B cell (primary cell): ENCODE data around the gene RUSF1. TPM values are rescaled to one million over a fixed set of nuclear protein-coding genes. Genes with fewer than 3 reads are reported as not detected.
A peak's percentile ranks its signal among the peaks of the same experiment; 100 is the strongest.

Experiments used
- ATAC-seq: fragments of 200-7000 bp; cut with Tn5 transposase; one replicate; pipeline ENCODE4 v1.10.0; 2021; ENCODE audit warnings: low read depth, mild to moderate bottlenecking, moderate number of reproducible peaks, moderate library complexity
- CTCF ChIA-PET: fragments of 350-600 bp; sonication (Branson Sonifier 250); formaldehyde crosslinking; loops from one replicate; lab custom pipeline; 2021; ENCODE audit warnings: antibody characterized with exemption, inconsistent platforms; lab: Charles Lee
- POLR2A ChIA-PET: fragments of 350-600 bp; sonication (Branson Sonifier 250); formaldehyde crosslinking; loops from one replicate; lab custom pipeline; 2021; ENCODE audit warnings: antibody characterized with exemption; lab: Charles Lee
- DNase-seq: peaks from one replicate; pipeline ENCODE4 v3.0.0; 2013
- H2AFZ ChIP-seq: 2 replicates; pipeline ENCODE4 v1.6.1; 2012; ENCODE audit warnings: mild to moderate bottlenecking, low read depth, low read length; ENCODE audit not compliant: insufficient read depth, poor library complexity, severe bottlenecking
- H3K27ac ChIP-seq, 2 donors: 1 replicate in 1 of 2; 2 replicates in 1 of 2; pipeline ENCODE4 v1.5.1; 2012 to 2013; ENCODE audit warnings: low read length in 2 of 2, mild to moderate bottlenecking in 2 of 2, moderate library complexity in 1 of 2
- H3K27me3 ChIP-seq, 4 experiments: fragments of 200-600 bp in 1 of 4; sonication (generic) in 1 of 4; replicated peaks in 1 of 4; 1 replicate in 2 of 4; 2 replicates in 2 of 4; pipeline versions ENCODE4 v1.6.1 to v1.7.0; 2013 to 2016; ENCODE audit warnings: low read length in 3 of 4, mild to moderate bottlenecking in 2 of 4, mixed read lengths in 1 of 4, moderate library complexity in 1 of 4; ENCODE audit not compliant: insufficient read depth in 4 of 4, control insufficient read depth in 3 of 4; ENCODE audit errors: control extremely low read depth in 1 of 4
- H3K36me3 ChIP-seq, 2 experiments: replicated peaks in 1 of 2; 1 replicate in 1 of 2; 2 replicates in 1 of 2; pipeline versions ENCODE4 v1.6.1 to v1.7.1; 2013; ENCODE audit warnings: low read length in 1 of 2; ENCODE audit not compliant: insufficient read depth in 2 of 2, control insufficient read depth in 1 of 2; ENCODE audit errors: control extremely low read depth in 1 of 2, extremely low read depth in 1 of 2
- H3K4me1 ChIP-seq, 2 donors: fragments of 200-600 bp in 1 of 2; sonication (generic) in 1 of 2; 1 replicate in 1 of 2; 2 replicates in 1 of 2; pipeline versions ENCODE4 v1.5.1 to v1.6.1; 2013 to 2017; ENCODE audit warnings: low read length in 2 of 2; ENCODE audit not compliant: control insufficient read depth in 2 of 2, insufficient read depth in 2 of 2
- H3K4me2 ChIP-seq: replicated peaks from 2 replicates; pipeline ENCODE3; 2012; ENCODE audit warnings: mild to moderate bottlenecking, low read depth, low read length; ENCODE audit not compliant: poor library complexity, severe bottlenecking
- H3K4me3 ChIP-seq, 5 experiments: fragments of 200-600 bp in 1 of 5; sonication (generic) in 1 of 5; 1 replicate in 3 of 5; 2 replicates in 2 of 5; pipeline versions ENCODE4 v1.5.1 to v1.7.0; 2011 to 2016; ENCODE audit warnings: low read length in 4 of 5, mild to moderate bottlenecking in 4 of 5, low read depth in 2 of 5, control low read depth in 1 of 5, moderate library complexity in 1 of 5; ENCODE audit not compliant: insufficient read depth in 1 of 5; ENCODE audit errors: control extremely low read depth in 1 of 5, extremely low read depth in 1 of 5
- H3K79me2 ChIP-seq: fragments of 200-600 bp; sonication (generic); one replicate; pipeline ENCODE4 v1.6.0; 2016; ENCODE audit warnings: low read length; ENCODE audit not compliant: control insufficient read depth, insufficient read depth
- H3K9ac ChIP-seq: fragments of 200-600 bp; sonication (generic); 2 replicates; pipeline ENCODE4 v1.6.1; 2017; ENCODE audit warnings: mild to moderate bottlenecking, low read length, moderate library complexity
- H3K9me3 ChIP-seq, 3 donors: one replicate each; pipeline versions ENCODE4 v1.6.1 to v1.7.1; 2013; ENCODE audit warnings: low read length in 2 of 3; ENCODE audit not compliant: control insufficient read depth in 2 of 3, insufficient read depth in 1 of 3; ENCODE audit errors: control extremely low read depth in 1 of 3
- H4K20me1 ChIP-seq: 2 replicates; pipeline ENCODE4 v1.6.0; 2012; ENCODE audit warnings: mild to moderate bottlenecking, low read length; ENCODE audit not compliant: insufficient read depth, control insufficient read depth, poor library complexity, severe bottlenecking
- H3K27ac Mint-ChIP-seq: one replicate; pipeline ENCODE4 v1.8.0; 2021; ENCODE audit warnings: mixed read lengths
- H3K27me3 Mint-ChIP-seq: one replicate; pipeline ENCODE4 v1.8.0; 2021; ENCODE audit warnings: mixed read lengths
- H3K4me1 Mint-ChIP-seq: one replicate; pipeline ENCODE4 v1.8.0; 2021; ENCODE audit warnings: mixed read lengths
- H3K4me3 Mint-ChIP-seq: one replicate; pipeline ENCODE4 v1.8.0; 2021; ENCODE audit warnings: mixed read lengths
- H3K9me3 Mint-ChIP-seq: one replicate; pipeline ENCODE4 v1.8.0; 2022; ENCODE audit warnings: mixed read lengths; ENCODE audit not compliant: insufficient read depth
- CTCF ChIP-seq: fragments of 200-600 bp; IDR thresholded peaks from one replicate; pipeline ENCODE4 v1.8.0; 2022; ENCODE audit warnings: antibody characterized with exemption, mild to moderate bottlenecking
- EZH2 ChIP-seq: IDR thresholded peaks from 2 replicates; pipeline ENCODE4 v1.6.1; 2012; ENCODE audit warnings: borderline replicate concordance, low read depth, mild to moderate bottlenecking, moderate library complexity, low read length; ENCODE audit not compliant: insufficient read depth, poor library complexity, severe bottlenecking
- WGBS: methylation state at CpG from one replicate; pipeline ENCODE4 v1.1.5; 2013; ENCODE audit warnings: missing lambda C conversion rate; ENCODE audit not compliant: insufficient coverage; 5-methylcytosine and 5-hydroxymethylcytosine counted together
- intact Hi-C: fragments of 100-400 bp; cut with micrococcal nuclease; formaldehyde crosslinking; loops from one replicate; pipeline ENCODE4 v1.10.0; 2022
- polyA plus RNA-seq: library from polyadenylated mRNA; depleted of rRNA; stranded (reverse); fragments of >200 nt; gene quantifications from 2 replicates; pipeline ENCODE4 v1.2.3, GENCODE V29; 2012
- total RNA-seq, 2 donors: library from RNA; stranded (reverse); fragments of 120-200 nt in 1 of 2; gene quantifications; 1 replicate in 1 of 2; 2 replicates in 1 of 2; pipeline versions ENCODE4 v1.2.3 to v1.2.4, GENCODE V29; 2013 to 2022

Gene RUSF1
- total and polyA plus RNA-seq, 2 donors (not counting 1 experiment from before 2014, with no cell fraction given), result 103 to 132 TPM

DNA sequence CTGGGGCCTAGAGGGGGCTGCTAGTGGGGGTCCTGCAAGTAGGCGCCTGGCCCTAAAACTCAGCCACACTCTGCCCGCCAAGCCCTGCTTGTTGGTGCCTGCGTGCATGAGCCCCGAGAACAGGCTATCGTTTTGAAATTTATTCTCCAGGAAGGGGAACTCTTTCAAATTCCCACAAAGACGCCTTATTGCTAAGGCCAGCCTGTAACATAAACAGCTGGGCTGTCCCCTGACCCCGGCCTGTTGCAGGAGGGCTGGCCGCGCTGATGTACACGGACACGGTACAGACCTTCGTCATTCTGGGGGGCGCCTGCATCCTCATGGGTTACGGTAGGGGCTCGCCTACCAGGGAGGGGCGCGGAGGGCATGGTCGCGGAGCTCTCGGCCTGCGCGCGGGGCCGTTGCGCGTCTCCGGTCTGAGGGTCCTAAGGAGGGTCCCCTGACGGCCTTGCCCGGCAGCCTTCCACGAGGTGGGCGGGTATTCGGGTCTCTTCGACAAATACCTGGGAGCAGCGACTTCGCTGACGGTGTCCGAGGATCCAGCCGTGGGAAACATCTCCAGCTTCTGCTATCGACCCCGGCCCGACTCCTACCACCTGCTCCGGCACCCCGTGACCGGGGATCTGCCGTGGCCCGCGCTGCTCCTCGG, 21.0 kb downstream of the RUSF1 start:
- no peak overlapping the region for H3K27ac ChIP-seq
- H4K20me1 ChIP-seq, result peaks cover 6% of the 10 kb centered on the region
- H3K27ac Mint-ChIP-seq, result peak overlapping the region; percentile 79
- H3K4me1 ChIP-seq, result peaks cover 10 to 16% of the 10 kb centered on the region in 2 donors
- H2AFZ ChIP-seq, result peak overlapping the region; percentile 88
- peaks cover 11% of the 10 kb centered on the region for H3K27me3 Mint-ChIP-seq
- POLR2A ChIA-PET, result interaction anchor here (2.1 kb wide), 1 partner anchor 10 kb away, joined by 6 read pairs; no protein-coding TSS in a partner anchor
- H3K36me3 ChIP-seq, result peaks cover 0 to 5% of the 10 kb centered on the region in 2 experiments
- CTCF ChIA-PET, result interaction anchor here (1.5 to 2.2 kb wide), 2 partner anchors 10 to 27 kb away, joined by 6 to 7 read pairs; partner anchors contain the start of gene ARMC5
- H3K27me3 ChIP-seq, result peaks cover 0 to 12% (median 4%) of the 10 kb centered on the region in 4 experiments
- peaks cover 12% of the 10 kb centered on the region for H3K4me1 Mint-ChIP-seq
- ATAC-seq (no peak), DNase-seq (no peak)
- H3K9me3 Mint-ChIP-seq, result no peaks in the 10 kb centered on the region
- peak overlapping the region; percentile 96 for H3K4me2 ChIP-seq
- intact Hi-C loops, result loop anchor here (1.0 kb wide), 2 partner anchors 21 to 27 kb away; partner anchors contain the start of gene RUSF1
- H3K9me3 ChIP-seq, result peaks cover 0 to 5% (median 0%) of the 10 kb centered on the region in 3 donors
- TF ChIP-seq CTCF (no peak), EZH2 (no peak)
- peak overlapping the region in 4 of 5 experiments; percentile 51 to 72 (median 63) for H3K4me3 ChIP-seq
- WGBS, result 4% methylated on average over 48 of the region's 48 CpGs
- H3K4me3 Mint-ChIP-seq, result peak overlapping the region; percentile 96
- peak overlapping the region; percentile 73 for H3K9ac ChIP-seq
- no peaks in the 10 kb centered on the region for H3K79me2 ChIP-seq

DNA sequence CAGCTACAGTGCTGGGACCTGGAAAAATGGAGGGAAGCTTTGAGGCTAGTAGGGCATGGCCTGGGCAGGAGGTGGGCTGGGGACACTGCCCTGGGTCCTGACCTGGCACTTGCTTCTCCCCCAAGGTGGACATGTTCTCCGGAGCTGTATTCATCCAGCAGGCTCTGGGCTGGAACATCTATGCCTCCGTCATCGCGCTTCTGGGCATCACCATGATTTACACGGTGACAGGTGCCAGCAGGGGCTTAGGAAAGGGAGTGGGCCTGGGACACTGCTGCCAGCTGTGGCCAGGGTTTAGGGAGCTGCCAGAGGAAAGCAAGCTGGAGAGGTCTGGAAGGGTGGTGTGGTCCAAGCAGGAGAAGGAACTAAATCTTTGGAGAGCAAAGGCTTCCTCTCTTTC, 22.1 kb downstream of the RUSF1 start:
- no peak for TF ChIP-seq CTCF
- TF ChIP-seq EZH2, result no peak
- Mint-ChIP-seq H3K4me1 (peaks cover 12% of the 10 kb centered on the region), H3K9me3 (no peaks in the 10 kb centered on the region), H3K27ac (no peak overlapping the region), H3K4me3 (peak overlapping the region; percentile 66), H3K27me3 (peaks cover 14% of the 10 kb centered on the region)
- Histone ChIP-seq H3K4me3 (no peak overlapping the region), H3K27me3 (peaks cover 0 to 13% (median 4%) of the 10 kb centered on the region in 4 experiments), H3K4me1 (peaks cover 10 to 16% of the 10 kb centered on the region in 2 donors), H3K36me3 (no peaks in the 10 kb centered on the region), H3K79me2 (no peaks in the 10 kb centered on the region), H2AFZ (no peak overlapping the region), H3K9me3 (peaks cover 0 to 5% (median 0%) of the 10 kb centered on the region in 3 donors), H3K9ac (no peak overlapping the region), H4K20me1 (peaks cover 6% of the 10 kb centered on the region), H3K4me2 (no peak overlapping the region), H3K27ac (no peak overlapping the region)
- ChIA-PET POLR2A (interaction anchor here (0.5 kb wide), 1 partner anchor 484 kb away, joined by 4 read pairs; no protein-coding TSS in a partner anchor), CTCF (interaction anchor here (0.9 kb wide), 1 partner anchor 26 kb away, joined by 3 read pairs; no protein-coding TSS in a partner anchor)
- DNase-seq, result no peak
- 93% methylated on average over 4 of the region's 5 CpGs for WGBS
- intact Hi-C loops, result no loop called here
- no peak for ATAC-seq
